ENCODE results near the gene CBX1. TPM values are rescaled to one million over a fixed set of nuclear protein-coding genes. Genes with fewer than 3 reads are reported as not detected.

CBX1 gene
- total and polyA plus RNA-seq, 2 of the 13 experiments (the other 11 are each of a cell fraction or from before 2014, with no cell fraction given) = 17.8 to 108 TPM

DNA sequence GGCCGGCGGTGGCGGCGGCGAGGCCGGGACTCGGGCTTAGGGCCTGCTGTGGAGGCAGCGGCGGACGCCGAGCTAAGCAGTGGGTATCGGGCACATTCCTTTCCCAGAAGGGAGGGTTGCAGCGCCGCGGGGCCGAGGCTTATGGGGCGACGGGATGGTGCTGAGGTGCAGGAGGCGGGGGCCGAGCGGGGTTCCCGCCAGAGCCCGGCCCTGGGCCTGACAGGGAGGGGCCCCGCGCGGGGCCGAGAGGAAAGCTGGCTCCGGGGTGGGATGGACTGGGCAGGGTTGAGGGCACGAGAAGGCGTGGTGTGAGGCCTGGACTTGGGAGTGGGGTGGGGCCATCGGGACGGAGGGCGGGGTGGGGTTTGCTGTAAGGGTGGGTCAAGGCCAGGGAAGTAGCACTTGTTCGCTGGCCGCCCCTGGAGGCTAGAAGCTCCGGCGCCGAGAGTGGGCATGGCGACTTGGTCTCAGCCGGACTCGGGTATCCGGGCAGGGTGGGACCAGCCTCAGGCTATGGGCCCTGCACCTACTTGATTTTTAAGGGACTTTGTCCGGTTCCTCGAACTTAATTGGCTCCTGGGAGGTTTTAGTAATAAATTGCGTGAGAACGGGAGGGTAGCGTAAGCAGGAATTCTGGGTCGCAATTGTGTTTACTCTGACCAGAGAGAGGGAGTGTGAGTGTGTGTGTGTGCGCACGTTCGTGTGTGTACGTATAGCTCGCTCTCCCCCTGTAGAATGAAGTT, 52.7 kb downstream of the CBX1 start (continued):
- TF ChIP-seq ZKSCAN8 (CRISPR knock-in tag; IDR thresholded peaks at IDR 0.05; ENCODE audit: borderline replicate concordance) (peak; percentile 75; the same call in 1 of the 2 replicates), ZFP90 (CRISPR knock-in tag; IDR thresholded peaks at IDR 0.05; ENCODE audit: borderline replicate concordance) (no peak), ZC3H4 (CRISPR knock-in tag; IDR thresholded peaks at IDR 0.05; ENCODE audit: borderline replicate concordance) (peak; percentile 45; the same call in 1 of the 2 replicates), ARHGAP35 (CRISPR knock-in tag; IDR thresholded peaks at IDR 0.05; ENCODE audit: borderline replicate concordance) (no peak; the same call in 1 of the 2 replicates), REPIN1 (CRISPR knock-in tag; IDR thresholded peaks at IDR 0.05; ENCODE audit: borderline replicate concordance, low read depth) (0 out of 2 replicates have a peak, but pooled peaks have one; percentile 7), JUND (CRISPR knock-in tag; IDR thresholded peaks at IDR 0.05) (peak; percentile 12; the same call in 1 of the 2 replicates), ZNF446 (CRISPR knock-in tag; IDR thresholded peaks at IDR 0.05) (no peak; the same call in 1 of the 2 replicates), ZNF510 (CRISPR knock-in tag; IDR thresholded peaks at IDR 0.05; ENCODE audit: low read depth) (peak; percentile 56; the same call in 1 of the 2 replicates), AKAP8 (CRISPR knock-in tag; IDR thresholded peaks at IDR 0.05) (peak; percentile 29; the same call in 1 of the 2 replicates), ZNF235 (CRISPR knock-in tag; IDR thresholded peaks at IDR 0.05; ENCODE audit: borderline replicate concordance) (peak; percentile 93), ZNF549 (CRISPR knock-in tag; IDR thresholded peaks at IDR 0.05) (no peak), CAMTA2 (CRISPR knock-in tag; IDR thresholded peaks at IDR 0.05; ENCODE audit: borderline replicate concordance) (0 out of 2 replicates have a peak, but pooled peaks have one; percentile 92), SNRNP70 (IDR thresholded peaks at IDR 0.05; ENCODE audit: low read depth, low read length) (no peak)
- TF ChIP-seq, protein P1, sequence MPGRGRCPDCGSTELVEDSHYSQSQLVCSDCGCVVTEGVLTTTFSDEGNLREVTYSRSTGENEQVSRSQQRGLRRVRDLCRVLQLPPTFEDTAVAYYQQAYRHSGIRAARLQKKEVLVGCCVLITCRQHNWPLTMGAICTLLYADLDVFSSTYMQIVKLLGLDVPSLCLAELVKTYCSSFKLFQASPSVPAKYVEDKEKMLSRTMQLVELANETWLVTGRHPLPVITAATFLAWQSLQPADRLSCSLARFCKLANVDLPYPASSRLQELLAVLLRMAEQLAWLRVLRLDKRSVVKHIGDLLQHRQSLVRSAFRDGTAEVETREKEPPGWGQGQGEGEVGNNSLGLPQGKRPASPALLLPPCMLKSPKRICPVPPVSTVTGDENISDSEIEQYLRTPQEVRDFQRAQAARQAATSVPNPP (CRISPR knock-in tag; IDR thresholded peaks at IDR 0.05) = no peak; the same call in 1 of the 2 replicates
- TF ChIP-seq, protein P2, sequence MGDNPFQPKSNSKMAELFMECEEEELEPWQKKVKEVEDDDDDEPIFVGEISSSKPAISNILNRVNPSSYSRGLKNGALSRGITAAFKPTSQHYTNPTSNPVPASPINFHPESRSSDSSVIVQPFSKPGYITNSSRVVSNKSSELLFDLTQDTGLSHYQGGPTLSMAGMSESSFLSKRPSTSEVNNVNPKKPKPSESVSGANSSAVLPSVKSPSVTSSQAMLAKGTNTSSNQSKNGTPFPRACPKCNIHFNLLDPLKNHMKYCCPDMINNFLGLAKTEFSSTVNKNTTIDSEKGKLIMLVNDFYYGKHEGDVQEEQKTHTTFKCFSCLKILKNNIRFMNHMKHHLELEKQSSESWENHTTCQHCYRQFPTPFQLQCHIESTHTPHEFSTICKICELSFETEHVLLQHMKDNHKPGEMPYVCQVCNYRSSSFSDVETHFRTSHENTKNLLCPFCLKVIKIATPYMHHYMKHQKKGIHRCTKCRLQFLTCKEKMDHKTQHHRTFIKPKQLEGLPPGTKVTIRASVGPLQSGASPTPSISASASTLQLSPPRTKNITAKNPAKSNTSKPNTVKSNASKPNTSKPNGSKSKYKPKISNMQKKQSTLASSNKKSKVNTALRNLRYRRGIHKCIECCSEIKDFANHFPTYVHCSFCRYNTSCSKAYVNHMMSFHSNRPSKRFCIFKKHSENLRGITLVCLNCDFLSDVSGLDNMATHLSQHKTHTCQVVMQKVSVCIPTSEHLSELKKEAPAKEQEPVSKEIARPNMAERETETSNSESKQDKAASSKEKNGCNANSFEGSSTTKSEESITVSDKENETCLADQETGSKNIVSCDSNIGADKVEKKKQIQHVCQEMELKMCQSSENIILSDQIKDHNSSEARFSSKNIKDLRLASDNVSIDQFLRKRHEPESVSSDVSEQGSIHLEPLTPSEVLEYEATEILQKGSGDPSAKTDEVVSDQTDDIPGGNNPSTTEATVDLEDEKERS (CRISPR knock-in tag; IDR thresholded peaks at IDR 0.05) = no peak; the same call in 1 of the 2 replicates
- TF ChIP-seq, protein P3, sequence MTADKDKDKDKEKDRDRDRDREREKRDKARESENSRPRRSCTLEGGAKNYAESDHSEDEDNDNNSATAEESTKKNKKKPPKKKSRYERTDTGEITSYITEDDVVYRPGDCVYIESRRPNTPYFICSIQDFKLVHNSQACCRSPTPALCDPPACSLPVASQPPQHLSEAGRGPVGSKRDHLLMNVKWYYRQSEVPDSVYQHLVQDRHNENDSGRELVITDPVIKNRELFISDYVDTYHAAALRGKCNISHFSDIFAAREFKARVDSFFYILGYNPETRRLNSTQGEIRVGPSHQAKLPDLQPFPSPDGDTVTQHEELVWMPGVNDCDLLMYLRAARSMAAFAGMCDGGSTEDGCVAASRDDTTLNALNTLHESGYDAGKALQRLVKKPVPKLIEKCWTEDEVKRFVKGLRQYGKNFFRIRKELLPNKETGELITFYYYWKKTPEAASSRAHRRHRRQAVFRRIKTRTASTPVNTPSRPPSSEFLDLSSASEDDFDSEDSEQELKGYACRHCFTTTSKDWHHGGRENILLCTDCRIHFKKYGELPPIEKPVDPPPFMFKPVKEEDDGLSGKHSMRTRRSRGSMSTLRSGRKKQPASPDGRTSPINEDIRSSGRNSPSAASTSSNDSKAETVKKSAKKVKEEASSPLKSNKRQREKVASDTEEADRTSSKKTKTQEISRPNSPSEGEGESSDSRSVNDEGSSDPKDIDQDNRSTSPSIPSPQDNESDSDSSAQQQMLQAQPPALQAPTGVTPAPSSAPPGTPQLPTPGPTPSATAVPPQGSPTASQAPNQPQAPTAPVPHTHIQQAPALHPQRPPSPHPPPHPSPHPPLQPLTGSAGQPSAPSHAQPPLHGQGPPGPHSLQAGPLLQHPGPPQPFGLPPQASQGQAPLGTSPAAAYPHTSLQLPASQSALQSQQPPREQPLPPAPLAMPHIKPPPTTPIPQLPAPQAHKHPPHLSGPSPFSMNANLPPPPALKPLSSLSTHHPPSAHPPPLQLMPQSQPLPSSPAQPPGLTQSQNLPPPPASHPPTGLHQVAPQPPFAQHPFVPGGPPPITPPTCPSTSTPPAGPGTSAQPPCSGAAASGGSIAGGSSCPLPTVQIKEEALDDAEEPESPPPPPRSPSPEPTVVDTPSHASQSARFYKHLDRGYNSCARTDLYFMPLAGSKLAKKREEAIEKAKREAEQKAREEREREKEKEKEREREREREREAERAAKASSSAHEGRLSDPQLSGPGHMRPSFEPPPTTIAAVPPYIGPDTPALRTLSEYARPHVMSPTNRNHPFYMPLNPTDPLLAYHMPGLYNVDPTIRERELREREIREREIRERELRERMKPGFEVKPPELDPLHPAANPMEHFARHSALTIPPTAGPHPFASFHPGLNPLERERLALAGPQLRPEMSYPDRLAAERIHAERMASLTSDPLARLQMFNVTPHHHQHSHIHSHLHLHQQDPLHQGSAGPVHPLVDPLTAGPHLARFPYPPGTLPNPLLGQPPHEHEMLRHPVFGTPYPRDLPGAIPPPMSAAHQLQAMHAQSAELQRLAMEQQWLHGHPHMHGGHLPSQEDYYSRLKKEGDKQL (CRISPR knock-in tag; IDR thresholded peaks at IDR 0.05; ENCODE audit: low read depth) = 0 out of 2 replicates have a peak, but pooled peaks have one; percentile 17
- TF ChIP-seq, protein P4, sequence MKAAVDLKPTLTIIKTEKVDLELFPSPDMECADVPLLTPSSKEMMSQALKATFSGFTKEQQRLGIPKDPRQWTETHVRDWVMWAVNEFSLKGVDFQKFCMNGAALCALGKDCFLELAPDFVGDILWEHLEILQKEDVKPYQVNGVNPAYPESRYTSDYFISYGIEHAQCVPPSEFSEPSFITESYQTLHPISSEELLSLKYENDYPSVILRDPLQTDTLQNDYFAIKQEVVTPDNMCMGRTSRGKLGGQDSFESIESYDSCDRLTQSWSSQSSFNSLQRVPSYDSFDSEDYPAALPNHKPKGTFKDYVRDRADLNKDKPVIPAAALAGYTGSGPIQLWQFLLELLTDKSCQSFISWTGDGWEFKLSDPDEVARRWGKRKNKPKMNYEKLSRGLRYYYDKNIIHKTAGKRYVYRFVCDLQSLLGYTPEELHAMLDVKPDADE (CRISPR knock-in tag; IDR thresholded peaks at IDR 0.05) = 0 out of 2 replicates have a peak, but pooled peaks have one; percentile 63
